Renal pelvis (tissue), 4 donors: Measurements from ENCODE around the gene EI24. TPM values are rescaled to one million over a fixed set of nuclear protein-coding genes. Genes with fewer than 3 reads are reported as not detected.

Source experiments
- DNase-seq: peaks from one replicate; pipeline ENCODE4 v3.0.0-alpha.2; 2013
- polyA plus RNA-seq, 3 donors: library from polyadenylated mRNA; unstranded; fragments of 120-200 nt; gene quantifications; one replicate each; pipeline ENCODE4 v1.2.1, GENCODE V29; 2013; ENCODE audit not compliant: insufficient read length in 3 of 3

The EI24 gene
- polyA plus RNA-seq, 3 donors = 103 to 131 (median 128) TPM

GRCh38 chr11:125624756-125625213, 55.5 kb downstream of the EI24 start, which contains the start of gene CHEK1:
TSS of gene CHEK1 (plus strand) at chr11:125625163. CDS start at chr11:125626769, 1,606 bp downstream.
- no peak for DNase-seq

- DNase-seq = no peak
Observed at GRCh38 chr11:125625225-125625629, 56.0 kb downstream of the EI24 start.

GRCh38 chr11:125625630-125626287, 56.5 kb downstream of the EI24 start:
- DNase-seq = peak; percentile 91

- peak; percentile 75 for DNase-seq
Observed at GRCh38 chr11:125626288-125626950, 57.1 kb downstream of the EI24 start.

- DNase-seq = no peak
Observed at GRCh38 chr11:125627236-125627910, 58.1 kb downstream of the EI24 start.

Other genes starting within 250 kb of the EI24 start
- gene FEZ1, start 73.2 kb upstream of the EI24 start, polyA plus RNA-seq = 10 to 100 TPM in 1 of 3 donors, 1 to 10 TPM in 2; 7.2 to 10.9 (median 8.1) TPM
- gene STT3A, start 23.4 kb downstream of the EI24 start, polyA plus RNA-seq = 100 to 1,000 TPM; 184 to 217 (median 205) TPM
- 10 to 100 TPM; 26.8 to 29.7 (median 28.5) TPM for gene CHEK1, start 55.7 kb downstream of the EI24 start, polyA plus RNA-seq
- 1 to 10 TPM in 1 of 3 donors, under 1 TPM in 2; 0.53 to 1.0 (median 0.80) TPM for gene ACRV1, start 111.4 kb downstream of the EI24 start, polyA plus RNA-seq
- not detected for gene PATE1, start 176.8 kb downstream of the EI24 start, polyA plus RNA-seq
- not detected for gene PATE2, start 209.4 kb downstream of the EI24 start, polyA plus RNA-seq
- gene PATE3, start 218.7 kb downstream of the EI24 start, polyA plus RNA-seq = under 1 TPM in 1 of 3 donors, not detected in 2; 0.13 TPM